HCT116 (cell line): ENCODE measurements around the gene AP5Z1. TPM values are rescaled to one million over a fixed set of nuclear protein-coding genes. Genes with fewer than 3 reads are reported as not detected.

Experiments
- ATAC-seq: fragments of 200-7000 bp; cut with Tn5 transposase; 2 replicates; pipeline ENCODE4 v1.9.1; 2020; ENCODE audit warnings: mild to moderate bottlenecking, moderate library complexity
- BruUV-seq: library from RNA; stranded (reverse); fragments of 400-500 nt; replicated peaks from 2 replicates; lab custom pipeline; 2021; lab: Mats Ljungman, UMichigan
- CTCF ChIA-PET: fragments of 300-600 bp; sonication (Branson Sonifier 250); formaldehyde crosslinking; loops from one replicate; lab custom pipeline; 2021; ENCODE audit warnings: antibody characterized with exemption; lab: Charles Lee
- POLR2A ChIA-PET: fragments of 300-600, 350-600 bp; sonication (Branson Sonifier 250); formaldehyde crosslinking; loops from one replicate; lab custom pipeline; 2021; ENCODE audit warnings: antibody characterized with exemption; lab: Charles Lee
- RAD21 ChIA-PET, 2 experiments: fragments of 300-600 bp; sonication (Branson Sonifier 250); formaldehyde crosslinking; loops; one replicate each; lab custom pipeline; 2023; ENCODE audit warnings: low total read pairs in 2 of 2; ENCODE audit not compliant: uncharacterized antibody in 2 of 2, unreplicated experiment in 2 of 2, low non-redundant PET in 1 of 2; lab: Charles Lee
- DNase-seq: peaks from one replicate; pipeline ENCODE4 v3.0.0-alpha.2; 2010; ENCODE audit warnings: low read depth, low spot score
- H2AFZ ChIP-seq: fragments of 200-600 bp; shearing (Covaris generic), sonication (generic); 2 replicates; pipeline ENCODE4 v1.6.1; 2017; ENCODE audit warnings: low read depth, mixed run types, mixed read lengths, antibody characterized with exemption, low read length; ENCODE audit not compliant: poor library complexity, severe bottlenecking
- H3K27ac ChIP-seq: 2 replicates; pipeline ENCODE4 v1.5.1; 2012; ENCODE audit warnings: low read depth, low read length
- H3K27me3 ChIP-seq: fragments of 200-600 bp; sonication (generic); 2 replicates; pipeline ENCODE4 v1.6.1; 2016; ENCODE audit warnings: mixed run types, low read length, mixed read lengths; ENCODE audit not compliant: insufficient read depth
- H3K36me3 ChIP-seq, 2 experiments: fragments of 200-500 bp in 1 of 2; fragments of 200-600 bp in 1 of 2; sonication (Bioruptor generic) in 1 of 2; sonication (generic) in 1 of 2; 2 replicates each; pipeline versions ENCODE4 v1.5.1 to v1.6.1; 2014 to 2016; ENCODE audit warnings: low read length in 2 of 2, inconsistent platforms in 1 of 2, mixed read lengths in 1 of 2, mixed run types in 1 of 2; ENCODE audit not compliant: insufficient read depth in 2 of 2, control insufficient read depth in 1 of 2
- H3K4me1 ChIP-seq, 2 experiments: fragments of 200-600 bp in 1 of 2; sonication (generic) in 1 of 2; 2 replicates each; pipeline versions ENCODE4 v1.5.1 to v1.6.1; 2012 to 2017; ENCODE audit warnings: low read length in 2 of 2, inconsistent platforms in 1 of 2, mild to moderate bottlenecking in 1 of 2, mixed read lengths in 1 of 2, mixed run types in 1 of 2, moderate library complexity in 1 of 2; ENCODE audit not compliant: insufficient read depth in 2 of 2, control insufficient read depth in 1 of 2
- H3K4me2 ChIP-seq: fragments of 200-600 bp; sonication (generic); 2 replicates; pipeline ENCODE4 v1.6.1; 2017; ENCODE audit warnings: mixed run types, low read length, mixed read lengths
- H3K4me3 ChIP-seq, 2 experiments: fragments of 200-600 bp in 1 of 2; sonication (generic) in 1 of 2; replicated peaks in 1 of 2; 2 replicates each; pipeline ENCODE4 v1.5.1; 2011 to 2016; ENCODE audit warnings: low read length in 2 of 2, control low read depth in 1 of 2, low read depth in 1 of 2, mild to moderate bottlenecking in 1 of 2, mixed read lengths in 1 of 2, mixed run types in 1 of 2
- H3K79me2 ChIP-seq: fragments of 200-600 bp; sonication (generic); 2 replicates; pipeline ENCODE4 v1.6.1; 2017; ENCODE audit warnings: mild to moderate bottlenecking, mixed run types, low read length, moderate library complexity, mixed read lengths; ENCODE audit not compliant: insufficient read depth
- H3K9ac ChIP-seq: fragments of 200-600 bp; sonication (generic); 2 replicates; pipeline ENCODE4 v1.6.1; 2016; ENCODE audit warnings: low read length, mixed read lengths
- H3K9me2 ChIP-seq: fragments of 200-600 bp; sonication (generic), shearing (Covaris generic); 2 replicates; pipeline ENCODE4 v1.6.1; 2017; ENCODE audit warnings: mixed run types, mild to moderate bottlenecking, moderate library complexity; ENCODE audit not compliant: insufficient read depth
- H3K9me3 ChIP-seq, 2 experiments: fragments of 200-500 bp in 1 of 2; fragments of 200-600 bp in 1 of 2; sonication (Bioruptor generic) in 1 of 2; sonication (generic) in 1 of 2; 2 replicates each; pipeline ENCODE4 v1.6.1; 2014 to 2017; ENCODE audit warnings: low read length in 2 of 2, mixed read lengths in 2 of 2, inconsistent platforms in 1 of 2, low read depth in 1 of 2, mild to moderate bottlenecking in 1 of 2, mixed run types in 1 of 2, moderate library complexity in 1 of 2; ENCODE audit not compliant: control insufficient read depth in 1 of 2, insufficient read depth in 1 of 2
- H4K20me1 ChIP-seq: fragments of 200-600 bp; sonication (generic), shearing (Covaris generic); 2 replicates; pipeline ENCODE4 v1.6.1; 2017; ENCODE audit warnings: mixed run types, mild to moderate bottlenecking, moderate library complexity; ENCODE audit not compliant: insufficient read depth
- CBX3 ChIP-seq: IDR thresholded peaks from 2 replicates; pipeline ENCODE4 v1.6.1; 2012; ENCODE audit warnings: low read depth
- EZH2phosphoT487 ChIP-seq: fragments of 200-600 bp; IDR thresholded peaks from 2 replicates; pipeline ENCODE4 v1.6.1; 2018; ENCODE audit warnings: antibody characterized with exemption, borderline replicate concordance
- POLR2A ChIP-seq: IDR thresholded peaks from 2 replicates; pipeline ENCODE4 v1.7.0; 2011; ENCODE audit warnings: borderline replicate concordance; ENCODE audit not compliant: insufficient read depth, insufficient read length; ENCODE audit errors: extremely low read depth
- POLR2AphosphoS5 ChIP-seq: IDR thresholded peaks from 2 replicates; pipeline ENCODE4 v1.6.1; 2011; ENCODE audit warnings: mild to moderate bottlenecking, low read depth, low read length, moderate library complexity
- SIN3A ChIP-seq: IDR thresholded peaks from 2 replicates; pipeline ENCODE4 v1.6.1; 2012; ENCODE audit warnings: low read depth
- SRF ChIP-seq: IDR thresholded peaks from 2 replicates; pipeline ENCODE4 v1.6.1; 2012; ENCODE audit warnings: low read depth
- ZFX ChIP-seq: fragments of 450-650 bp; IDR thresholded peaks from 2 replicates; pipeline ENCODE4 v1.6.1; 2017
- intact Hi-C: fragments of 100-400 bp; cut with micrococcal nuclease; formaldehyde crosslinking; loops from 2 replicates; pipeline ENCODE4 v1.10.0; 2022
- total RNA-seq: library from RNA; stranded (reverse); gene quantifications from one replicate; pipeline ENCODE4 v1.2.1, GENCODE V29; 2021; ENCODE audit not compliant: unreplicated experiment
- TF ChIP-seq, protein P1 (sequence below): IDR thresholded peaks from 2 replicates; pipeline ENCODE4 v1.6.1; 2012; ENCODE audit warnings: low read depth
- TF ChIP-seq, protein P2 (sequence below): IDR thresholded peaks from 2 replicates; pipeline ENCODE4 v1.6.1; 2012

AP5Z1 gene
- total RNA-seq, 1 experiment from 2014 or later, result 23.2 TPM

DNA sequence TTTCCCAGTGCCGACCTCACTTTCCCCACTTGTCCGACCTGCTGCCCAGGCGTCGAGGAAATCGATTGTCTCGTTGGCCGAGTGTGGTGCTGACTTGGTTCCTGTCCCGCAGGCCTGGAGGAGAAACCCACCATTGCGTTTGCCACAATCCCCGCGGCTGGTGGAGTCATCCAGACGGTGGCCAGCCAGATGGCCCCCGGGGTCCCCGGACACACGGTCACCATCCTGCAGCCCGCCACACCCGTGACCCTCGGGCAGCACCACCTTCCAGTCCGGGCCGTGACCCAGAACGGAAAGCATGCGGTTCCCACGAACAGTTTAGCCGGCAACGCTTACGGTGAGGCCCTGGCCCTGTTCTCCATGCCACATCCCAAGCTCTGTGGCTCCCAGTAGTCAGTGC, 14.5 kb upstream of the AP5Z1 start (continued):
- TF ChIP-seq POLR2AphosphoS5 (no peak), POLR2A (no peak), ZFX (no peak)
- TF ChIP-seq, all 23 proteins: peak for 0

DNA sequence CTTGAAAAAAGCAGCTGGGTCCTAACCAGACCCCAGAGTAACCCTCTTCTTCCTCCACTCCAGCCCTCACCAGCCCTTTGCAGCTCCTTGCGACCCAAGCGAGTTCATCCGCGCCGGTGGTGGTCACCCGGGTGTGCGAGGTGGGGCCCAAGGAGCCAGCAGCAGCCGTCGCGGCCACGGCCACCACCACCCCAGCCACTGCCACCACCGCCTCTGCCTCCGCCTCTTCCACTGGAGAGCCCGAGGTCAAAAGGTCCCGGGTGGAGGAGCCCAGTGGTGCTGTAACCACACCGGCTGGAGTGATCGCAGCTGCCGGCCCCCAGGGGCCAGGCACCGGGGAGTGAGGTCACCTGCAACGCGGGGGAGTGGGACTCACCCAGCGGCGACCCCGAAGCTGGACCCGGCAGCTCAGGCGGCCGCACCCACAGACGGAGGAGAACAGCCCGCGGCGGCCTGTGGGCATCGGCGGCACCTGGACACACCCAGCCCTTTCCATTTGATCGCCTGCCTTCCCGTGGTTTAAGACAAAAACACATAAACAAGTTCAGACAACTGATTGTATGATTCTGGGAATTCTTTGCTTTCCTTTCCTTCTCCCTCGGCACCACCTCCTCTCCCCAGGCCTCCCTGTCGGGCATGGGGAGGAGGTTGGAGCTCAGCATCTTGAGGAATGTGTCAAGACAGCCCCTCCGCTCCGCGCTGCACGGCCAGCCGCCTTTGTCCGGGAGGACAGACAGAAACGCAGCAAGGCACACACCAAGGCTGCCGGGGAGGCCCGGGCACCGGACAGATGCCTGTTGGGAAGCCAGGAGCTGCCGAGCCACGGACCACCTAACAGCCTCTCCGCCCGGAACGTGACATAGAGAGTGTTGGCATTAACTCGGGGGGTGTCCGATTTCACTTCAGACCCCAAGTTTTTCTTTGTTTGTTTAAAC, 13.0 kb upstream of the AP5Z1 start:
- Histone ChIP-seq H3K9me2 (no peaks in the 10 kb centered on the region), H3K4me1 (no peaks in the 10 kb centered on the region), H3K9ac (no peak overlapping the region), H3K79me2 (no peaks in the 10 kb centered on the region), H3K9me3 (no peaks in the 10 kb centered on the region), H2AFZ (no peak overlapping the region), H4K20me1 (no peaks in the 10 kb centered on the region), H3K4me2 (no peak overlapping the region), H3K36me3 (peaks cover 32 to 41% of the 10 kb centered on the region in 2 experiments; a peak in 3 of 4 replicates), H3K27me3 (no peaks in the 10 kb centered on the region), H3K4me3 (no peak overlapping the region), H3K27ac (no peak overlapping the region)
- intact Hi-C loops, result no loop called here
- no TSS peak for BruUV-seq
- TF ChIP-seq SRF (no peak), EZH2phosphoT487 (no peak), CBX3 (no peak), SIN3A (no peak)
- TF ChIP-seq, protein P1, sequence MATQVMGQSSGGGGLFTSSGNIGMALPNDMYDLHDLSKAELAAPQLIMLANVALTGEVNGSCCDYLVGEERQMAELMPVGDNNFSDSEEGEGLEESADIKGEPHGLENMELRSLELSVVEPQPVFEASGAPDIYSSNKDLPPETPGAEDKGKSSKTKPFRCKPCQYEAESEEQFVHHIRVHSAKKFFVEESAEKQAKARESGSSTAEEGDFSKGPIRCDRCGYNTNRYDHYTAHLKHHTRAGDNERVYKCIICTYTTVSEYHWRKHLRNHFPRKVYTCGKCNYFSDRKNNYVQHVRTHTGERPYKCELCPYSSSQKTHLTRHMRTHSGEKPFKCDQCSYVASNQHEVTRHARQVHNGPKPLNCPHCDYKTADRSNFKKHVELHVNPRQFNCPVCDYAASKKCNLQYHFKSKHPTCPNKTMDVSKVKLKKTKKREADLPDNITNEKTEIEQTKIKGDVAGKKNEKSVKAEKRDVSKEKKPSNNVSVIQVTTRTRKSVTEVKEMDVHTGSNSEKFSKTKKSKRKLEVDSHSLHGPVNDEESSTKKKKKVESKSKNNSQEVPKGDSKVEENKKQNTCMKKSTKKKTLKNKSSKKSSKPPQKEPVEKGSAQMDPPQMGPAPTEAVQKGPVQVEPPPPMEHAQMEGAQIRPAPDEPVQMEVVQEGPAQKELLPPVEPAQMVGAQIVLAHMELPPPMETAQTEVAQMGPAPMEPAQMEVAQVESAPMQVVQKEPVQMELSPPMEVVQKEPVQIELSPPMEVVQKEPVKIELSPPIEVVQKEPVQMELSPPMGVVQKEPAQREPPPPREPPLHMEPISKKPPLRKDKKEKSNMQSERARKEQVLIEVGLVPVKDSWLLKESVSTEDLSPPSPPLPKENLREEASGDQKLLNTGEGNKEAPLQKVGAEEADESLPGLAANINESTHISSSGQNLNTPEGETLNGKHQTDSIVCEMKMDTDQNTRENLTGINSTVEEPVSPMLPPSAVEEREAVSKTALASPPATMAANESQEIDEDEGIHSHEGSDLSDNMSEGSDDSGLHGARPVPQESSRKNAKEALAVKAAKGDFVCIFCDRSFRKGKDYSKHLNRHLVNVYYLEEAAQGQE, result no peak
- TF ChIP-seq, protein P2, sequence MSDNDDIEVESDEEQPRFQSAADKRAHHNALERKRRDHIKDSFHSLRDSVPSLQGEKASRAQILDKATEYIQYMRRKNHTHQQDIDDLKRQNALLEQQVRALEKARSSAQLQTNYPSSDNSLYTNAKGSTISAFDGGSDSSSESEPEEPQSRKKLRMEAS, result no peak
- RAD21 ChIA-PET, result no interaction called here
- CTCF ChIA-PET, result no interaction called here
- no peak for ATAC-seq
- POLR2A ChIA-PET, result no interaction called here
- no peak for DNase-seq
